Caco-2 (cell line): ENCODE data around the gene CCDC50. TPM values are rescaled to one million over a fixed set of nuclear protein-coding genes. Genes with fewer than 3 reads are reported as not detected.

ENCODE experiments used
- BruUV-seq: library from RNA; stranded (reverse); fragments of 400-500 nt; replicated peaks from 2 replicates; lab custom pipeline; 2021; lab: Mats Ljungman, UMichigan
- CTCF ChIA-PET: fragments of 300-600 bp; sonication (Branson Sonifier 250); formaldehyde crosslinking; loops from one replicate; lab custom pipeline; 2022; ENCODE audit warnings: antibody characterized with exemption; lab: Charles Lee
- POLR2A ChIA-PET: fragments of 300-600 bp; sonication (Branson Sonifier 250); formaldehyde crosslinking; loops from one replicate; lab custom pipeline; 2022; ENCODE audit warnings: antibody characterized with exemption; lab: Charles Lee
- DNase-seq, 2 experiments: peaks; one replicate each; pipeline versions ENCODE4 v3.0.0 to v3.0.0-alpha.2; 2020 to 2022
- H3K27me3 ChIP-seq: replicated peaks from 2 replicates; pipeline ENCODE4 v1.6.0; 2011; ENCODE audit warnings: low read length; ENCODE audit not compliant: control insufficient read depth, insufficient read depth
- H3K36me3 ChIP-seq: 2 replicates; pipeline ENCODE4 v1.5.1; 2011; ENCODE audit warnings: low read length; ENCODE audit not compliant: control insufficient read depth, insufficient read depth
- H3K4me1 ChIP-seq: fragments of 250-450 bp; sonication (Bioruptor Pico); 2 replicates; pipeline ENCODE4 v1.5.1; 2020; ENCODE audit warnings: mild to moderate bottlenecking
- H3K4me3 ChIP-seq: 2 replicates; pipeline ENCODE4 v1.5.1; 2011; ENCODE audit warnings: low read depth, mild to moderate bottlenecking, control low read depth, low read length
- H3K9me3 ChIP-seq: fragments of 250-450 bp; sonication (Bioruptor Pico); 2 replicates; pipeline ENCODE4 v1.5.1; 2020; ENCODE audit warnings: mild to moderate bottlenecking, moderate library complexity
- H3K27ac Mint-ChIP-seq: one replicate; pipeline ENCODE4 v1.8.0; 2022; ENCODE audit warnings: mixed read lengths; ENCODE audit not compliant: unreplicated experiment
- H3K27me3 Mint-ChIP-seq: one replicate; pipeline ENCODE4 v1.8.0; 2022; ENCODE audit warnings: mixed read lengths; ENCODE audit not compliant: insufficient read depth, unreplicated experiment
- H3K36me3 Mint-ChIP-seq: one replicate; pipeline ENCODE4 v1.8.0; 2022; ENCODE audit warnings: mild to moderate bottlenecking, mixed read lengths; ENCODE audit not compliant: insufficient read depth, unreplicated experiment
- H3K4me1 Mint-ChIP-seq: one replicate; pipeline ENCODE4 v1.8.0; 2022; ENCODE audit warnings: low read depth, mixed read lengths; ENCODE audit not compliant: unreplicated experiment
- H3K4me3 Mint-ChIP-seq: one replicate; pipeline ENCODE4 v1.8.0; 2022; ENCODE audit warnings: mild to moderate bottlenecking, moderate library complexity, mixed read lengths; ENCODE audit not compliant: unreplicated experiment
- H3K9me3 Mint-ChIP-seq: one replicate; pipeline ENCODE4 v1.8.0; 2022; ENCODE audit warnings: mixed read lengths; ENCODE audit not compliant: unreplicated experiment
- intact Hi-C: fragments of 100-400 bp; cut with micrococcal nuclease; formaldehyde crosslinking; loops from one replicate; pipeline ENCODE4 v1.10.0; 2022; ENCODE audit not compliant: unreplicated experiment
- total RNA-seq: library from RNA; stranded (reverse); gene quantifications from 2 replicates; pipeline ENCODE4 v1.2.3, GENCODE V29; 2022
- TF ChIP-seq, protein P1 (sequence below), 2 experiments: fragments of 200-600 bp in 1 of 2; IDR thresholded peaks; 1 replicate in 1 of 2; 2 replicates in 1 of 2; pipeline versions ENCODE4 v1.5.1 to v1.8.0; 2011 to 2022; ENCODE audit warnings: antibody characterized with exemption in 1 of 2, control low read depth in 1 of 2, inconsistent platforms in 1 of 2, low read depth in 1 of 2, low read length in 1 of 2, mild to moderate bottlenecking in 1 of 2, moderate library complexity in 1 of 2; ENCODE audit not compliant: insufficient read depth in 1 of 2, severe bottlenecking in 1 of 2, unreplicated experiment in 1 of 2

The CCDC50 gene
- total RNA-seq, 1 experiment from 2014 or later: 53.1 TPM

DNA sequence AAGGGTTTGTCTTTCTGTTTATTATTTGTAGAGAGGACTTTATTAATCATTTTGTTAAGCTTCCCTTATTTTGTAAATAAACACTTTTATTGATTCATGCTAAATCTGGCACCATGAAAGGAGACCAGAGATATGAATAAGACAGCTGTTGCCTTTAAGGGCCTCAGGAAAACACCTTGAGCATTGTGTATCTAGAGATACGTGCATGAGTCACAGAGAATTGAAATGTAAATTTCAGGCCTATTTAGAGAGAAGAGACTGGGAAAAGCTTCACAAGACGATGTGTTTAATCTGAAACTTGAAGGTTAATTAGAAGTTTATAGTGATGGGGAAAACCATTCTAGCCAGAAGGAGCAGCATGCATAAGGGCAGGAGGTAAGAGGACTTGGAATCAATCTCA lies 29.7 kb downstream of the CCDC50 start:
- no peaks in the 10 kb centered on the region for H3K9me3 ChIP-seq
- DNase-seq: no peak
- no TSS peak for BruUV-seq
- no peak overlapping the region for H3K4me3 ChIP-seq
- peaks cover 18% of the 10 kb centered on the region; the same call in 1 of the 2 replicates for H3K4me1 ChIP-seq
- intact Hi-C loops: no loop called here
- no peaks in the 10 kb centered on the region for H3K27me3 ChIP-seq
- TF ChIP-seq, protein P1, sequence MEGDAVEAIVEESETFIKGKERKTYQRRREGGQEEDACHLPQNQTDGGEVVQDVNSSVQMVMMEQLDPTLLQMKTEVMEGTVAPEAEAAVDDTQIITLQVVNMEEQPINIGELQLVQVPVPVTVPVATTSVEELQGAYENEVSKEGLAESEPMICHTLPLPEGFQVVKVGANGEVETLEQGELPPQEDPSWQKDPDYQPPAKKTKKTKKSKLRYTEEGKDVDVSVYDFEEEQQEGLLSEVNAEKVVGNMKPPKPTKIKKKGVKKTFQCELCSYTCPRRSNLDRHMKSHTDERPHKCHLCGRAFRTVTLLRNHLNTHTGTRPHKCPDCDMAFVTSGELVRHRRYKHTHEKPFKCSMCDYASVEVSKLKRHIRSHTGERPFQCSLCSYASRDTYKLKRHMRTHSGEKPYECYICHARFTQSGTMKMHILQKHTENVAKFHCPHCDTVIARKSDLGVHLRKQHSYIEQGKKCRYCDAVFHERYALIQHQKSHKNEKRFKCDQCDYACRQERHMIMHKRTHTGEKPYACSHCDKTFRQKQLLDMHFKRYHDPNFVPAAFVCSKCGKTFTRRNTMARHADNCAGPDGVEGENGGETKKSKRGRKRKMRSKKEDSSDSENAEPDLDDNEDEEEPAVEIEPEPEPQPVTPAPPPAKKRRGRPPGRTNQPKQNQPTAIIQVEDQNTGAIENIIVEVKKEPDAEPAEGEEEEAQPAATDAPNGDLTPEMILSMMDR (IDR thresholded peaks at IDR 0.05; ENCODE audit: insufficient read depth in 1 of 2, low read depth in 1 of 2, low read length in 1 of 2, severe bottlenecking in 1 of 2, unreplicated experiment in 1 of 2): no peak
- H3K36me3 ChIP-seq: no peaks in the 10 kb centered on the region
- CTCF ChIA-PET: no interaction called here
- no peak overlapping the region for H3K27ac Mint-ChIP-seq
- H3K27me3 Mint-ChIP-seq: no peaks in the 10 kb centered on the region
- POLR2A ChIA-PET: no interaction called here
- H3K36me3 Mint-ChIP-seq: peaks cover 29% of the 10 kb centered on the region
- no peak overlapping the region for H3K4me3 Mint-ChIP-seq
- peaks cover 16% of the 10 kb centered on the region for H3K4me1 Mint-ChIP-seq
- H3K9me3 Mint-ChIP-seq: no peaks in the 10 kb centered on the region

DNA sequence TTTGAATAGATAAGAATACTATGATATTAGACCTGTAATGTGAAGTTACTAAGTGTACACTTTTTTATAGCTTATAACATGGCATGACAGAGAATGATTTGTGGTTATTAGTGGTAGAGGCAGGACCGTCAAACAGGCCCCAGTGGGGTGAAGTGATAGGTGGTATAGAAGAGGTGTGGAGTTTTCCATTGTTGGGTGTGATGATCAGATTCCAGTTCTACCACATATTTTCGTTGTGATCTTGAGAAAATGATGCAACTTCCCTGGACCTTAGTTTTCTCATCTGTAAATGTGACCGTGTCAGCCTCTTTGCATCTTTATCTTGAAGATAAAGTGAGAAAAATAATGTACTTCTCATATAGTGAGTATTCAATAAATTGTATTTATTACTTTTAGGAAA lies 31.4 kb downstream of the CCDC50 start:
- no peaks in the 10 kb centered on the region for H3K9me3 Mint-ChIP-seq
- CTCF ChIA-PET: no interaction called here
- intact Hi-C loops: no loop called here
- Histone ChIP-seq H3K36me3 (no peaks in the 10 kb centered on the region), H3K27me3 (no peaks in the 10 kb centered on the region), H3K4me3 (no peak overlapping the region), H3K9me3 (no peaks in the 10 kb centered on the region), H3K4me1 (peaks cover 18% of the 10 kb centered on the region; the same call in 1 of the 2 replicates)
- H3K4me3 Mint-ChIP-seq: no peak overlapping the region
- POLR2A ChIA-PET: no interaction called here
- no TSS peak for BruUV-seq
- DNase-seq: peak in 1 of 2 experiments; percentile 12
- H3K36me3 Mint-ChIP-seq: peaks cover 29% of the 10 kb centered on the region
- no peaks in the 10 kb centered on the region for H3K27me3 Mint-ChIP-seq
- TF ChIP-seq, protein P1 (IDR thresholded peaks at IDR 0.05; ENCODE audit: insufficient read depth in 1 of 2, low read depth in 1 of 2, low read length in 1 of 2, severe bottlenecking in 1 of 2, unreplicated experiment in 1 of 2): no peak
- H3K27ac Mint-ChIP-seq: peak overlapping the region; percentile 19
- H3K4me1 Mint-ChIP-seq: peaks cover 22% of the 10 kb centered on the region

DNA sequence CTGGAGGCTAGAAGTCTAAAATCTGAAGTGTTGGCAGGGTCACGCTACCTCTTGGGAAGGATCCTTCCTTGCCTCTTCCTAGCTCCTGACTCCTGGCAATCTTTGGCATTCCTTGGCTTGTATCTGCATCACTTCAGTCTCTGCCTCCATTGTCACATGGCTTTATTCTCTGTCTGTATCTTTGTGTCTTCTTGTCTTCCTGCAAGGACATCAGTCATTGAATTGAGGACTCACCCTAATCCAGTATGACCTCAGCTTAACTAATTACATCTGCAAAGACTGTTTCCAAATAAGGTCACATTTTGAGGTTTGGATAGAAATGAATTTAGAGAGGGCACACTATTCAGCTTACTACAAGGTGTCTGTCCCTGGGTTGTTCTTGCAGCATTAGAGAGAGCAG lies 32.3 kb downstream of the CCDC50 start:
- ChIA-PET POLR2A (no interaction called here), CTCF (no interaction called here)
- no peak for DNase-seq
- Mint-ChIP-seq H3K4me3 (no peak overlapping the region), H3K27ac (peak overlapping the region; percentile 63), H3K27me3 (no peaks in the 10 kb centered on the region), H3K9me3 (no peaks in the 10 kb centered on the region), H3K4me1 (peaks cover 22% of the 10 kb centered on the region), H3K36me3 (peaks cover 29% of the 10 kb centered on the region)
- no peaks in the 10 kb centered on the region for H3K9me3 ChIP-seq
- TF ChIP-seq, protein P1 (IDR thresholded peaks at IDR 0.05; ENCODE audit: insufficient read depth in 1 of 2, low read depth in 1 of 2, low read length in 1 of 2, severe bottlenecking in 1 of 2, unreplicated experiment in 1 of 2): no peak
- no TSS peak for BruUV-seq
- no peak overlapping the region for H3K4me3 ChIP-seq
- peaks cover 18% of the 10 kb centered on the region; the same call in 1 of the 2 replicates for H3K4me1 ChIP-seq
- H3K36me3 ChIP-seq: no peaks in the 10 kb centered on the region
- no peaks in the 10 kb centered on the region for H3K27me3 ChIP-seq
- intact Hi-C loops: no loop called here
